Measurements from ENCODE around the gene EFEMP1. TPM values are rescaled to one million over a fixed set of nuclear protein-coding genes. Genes with fewer than 3 reads are reported as not detected.

The EFEMP1 gene
- total and polyA plus RNA-seq, 10 of the 15 experiments (the other 5 are each of a cell fraction or from before 2014, with no cell fraction given), result 0.27 to 1.2 (median 0.35) TPM; not detected in 6

DNA sequence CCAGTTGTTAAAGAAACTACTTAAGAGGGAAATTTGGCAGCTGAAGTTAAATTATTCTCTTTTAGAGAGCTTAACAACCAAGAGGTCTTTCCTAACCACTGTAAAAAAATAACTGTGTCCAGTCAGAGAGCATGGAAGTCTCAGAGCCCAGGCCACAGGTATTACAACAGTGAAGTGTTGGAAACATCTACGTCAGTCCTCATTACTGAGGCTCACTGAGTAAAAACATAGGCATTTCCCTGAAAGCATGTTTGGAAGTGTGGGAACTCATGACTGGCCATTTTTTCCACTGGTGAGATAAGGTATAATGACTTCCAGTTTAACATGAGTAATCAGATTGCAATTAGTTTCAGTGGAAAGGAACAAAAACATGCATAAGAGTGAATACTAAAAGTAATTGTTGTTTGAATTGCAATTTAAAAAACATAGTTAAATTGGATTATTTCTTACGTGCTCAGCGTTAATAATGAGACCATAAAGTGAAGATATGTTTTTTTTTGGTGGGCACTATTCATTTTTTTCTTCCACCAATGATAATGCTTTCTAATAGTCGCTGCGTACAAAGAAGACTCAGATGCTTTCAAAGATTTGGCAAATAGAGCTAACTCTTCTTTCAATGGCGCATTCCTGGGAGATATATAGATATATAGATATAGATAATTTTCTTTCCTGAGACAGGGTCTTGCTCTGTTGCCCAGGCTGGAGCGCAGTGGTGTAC, 60.8 kb downstream of the EFEMP1 start:
- BruUV-seq (replicated peaks), result no TSS peak
- Histone ChIP-seq H3K4me3 (no peak overlapping the region), H3K9ac (ENCODE audit: control insufficient read depth, insufficient read depth, low read length) (no peak overlapping the region), H3K4me2 (ENCODE audit: control insufficient read depth, insufficient read depth) (no peak overlapping the region), H3K79me2 (ENCODE audit: control insufficient read depth, insufficient read depth, low read length) (no peaks in the 10 kb centered on the region), H3K9me3 (replicated peaks; ENCODE audit: control insufficient read depth, insufficient read depth, low read length) (no peaks in the 10 kb centered on the region), H4K20me1 (ENCODE audit: control insufficient read depth, insufficient read depth) (no peaks in the 10 kb centered on the region), H3K27ac (ENCODE audit: control insufficient read depth, insufficient read depth) (no peak overlapping the region), H2AFZ (ENCODE audit: control insufficient read depth, low read depth, low read length) (no peak overlapping the region), H3K36me3 (ENCODE audit: control insufficient read depth in 2 of 2, insufficient read depth in 2 of 2, low read length in 1 of 2) (no peaks in the 10 kb centered on the region), H3K27me3 (replicated peaks in 1 of 2; ENCODE audit: control insufficient read depth in 2 of 2, insufficient read depth in 2 of 2, low read length in 1 of 2) (no peaks in the 10 kb centered on the region), H3K4me1 (ENCODE audit: control insufficient read depth, insufficient read depth, low read length) (no peaks in the 10 kb centered on the region)
- ATAC-seq (no peak), DNase-seq (ENCODE audit: low read depth, low spot score) (no peak), FAIRE-seq (no peak)
- POLR2A ChIA-PET, result no interaction called here
- CTCF ChIA-PET, result no interaction called here
- intact Hi-C loops (cut with micrococcal nuclease; ENCODE audit: unreplicated experiment), result no loop called here
- in situ Hi-C loops (cut with MboI), result no loop called here
- TF ChIP-seq MTA3 (IDR thresholded peaks at IDR 0.05; ENCODE audit: borderline replicate concordance, low read length) (no peak), SPI1 (IDR thresholded peaks at IDR 0.05; ENCODE audit: borderline replicate concordance, insufficient read depth, low read depth, low read length) (no peak), YBX1 (IDR thresholded peaks at IDR 0.05) (no peak), CREM (IDR thresholded peaks at IDR 0.05; ENCODE audit: low read depth) (no peak), CBX5 (IDR thresholded peaks at IDR 0.05; ENCODE audit: low read depth) (no peak), MAX (IDR thresholded peaks at IDR 0.05; ENCODE audit: low read depth, low read length) (no peak), RELB (IDR thresholded peaks at IDR 0.05; ENCODE audit: low read depth) (no peak), TBL1XR1 (IDR thresholded peaks at IDR 0.05; ENCODE audit: low read depth, low read length) (no peak), SMC3 (IDR thresholded peaks at IDR 0.05; ENCODE audit: borderline replicate concordance, low read length) (no peak), SMAD5 (IDR thresholded peaks at IDR 0.05; ENCODE audit: low read depth) (no peak), SIX5 (IDR thresholded peaks at IDR 0.05; ENCODE audit: low read depth, low read length, severe bottlenecking) (no peak), MEF2A (IDR thresholded peaks at IDR 0.05; ENCODE audit: insufficient read depth, low read depth, low read length) (no peak), EGR1 (IDR thresholded peaks at IDR 0.05; ENCODE audit: borderline replicate concordance in 1 of 2, low read depth in 2 of 2, low read length in 2 of 2) (no peak), ETV6 (conservative IDR thresholded peaks at IDR 0.05 in 1 of 2, IDR thresholded peaks at IDR 0.05 in 1 of 2; ENCODE audit: borderline replicate concordance in 1 of 2, low read depth in 1 of 2) (no peak), STAT3 (IDR thresholded peaks at IDR 0.05; ENCODE audit: low read depth, low read length) (no peak), RAD51 (IDR thresholded peaks at IDR 0.05) (no peak)
- TF ChIP-seq, protein P1, sequence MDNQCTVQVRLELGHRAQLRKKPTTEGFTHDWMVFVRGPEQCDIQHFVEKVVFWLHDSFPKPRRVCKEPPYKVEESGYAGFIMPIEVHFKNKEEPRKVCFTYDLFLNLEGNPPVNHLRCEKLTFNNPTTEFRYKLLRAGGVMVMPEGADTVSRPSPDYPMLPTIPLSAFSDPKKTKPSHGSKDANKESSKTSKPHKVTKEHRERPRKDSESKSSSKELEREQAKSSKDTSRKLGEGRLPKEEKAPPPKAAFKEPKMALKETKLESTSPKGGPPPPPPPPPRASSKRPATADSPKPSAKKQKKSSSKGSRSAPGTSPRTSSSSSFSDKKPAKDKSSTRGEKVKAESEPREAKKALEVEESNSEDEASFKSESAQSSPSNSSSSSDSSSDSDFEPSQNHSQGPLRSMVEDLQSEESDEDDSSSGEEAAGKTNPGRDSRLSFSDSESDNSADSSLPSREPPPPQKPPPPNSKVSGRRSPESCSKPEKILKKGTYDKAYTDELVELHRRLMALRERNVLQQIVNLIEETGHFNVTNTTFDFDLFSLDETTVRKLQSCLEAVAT (IDR thresholded peaks at IDR 0.05), result no peak
- RAD21 ChIA-PET (ENCODE audit: unreplicated experiment), result no interaction called here
- SMC1A ChIA-PET (ENCODE audit: uncharacterized antibody, unreplicated experiment), result no interaction called here
- WGBS (ENCODE audit: insufficient coverage, insufficient replicate concordance, low lambda C conversion rate, missing lambda C conversion rate), result 56% methylated on average over 7 of the region's 7 CpGs
